Uterus (tissue), 2 donors: ENCODE results near the gene SOX10.

Source experiments
- CTCF ChIP-seq, 4 experiments: fragments of 200-600 bp in 2 of 4; fragments of 450-650 bp in 2 of 4; sonication (generic) in 2 of 4; IDR thresholded peaks; one replicate each; pipeline ENCODE4 v1.5.1; 2016 to 2019; ENCODE audit warnings: antibody characterized with exemption in 4 of 4, mild to moderate bottlenecking in 2 of 4, moderate library complexity in 1 of 4
- POLR2A ChIP-seq, 2 donors: fragments of 450-650 bp; IDR thresholded peaks; one replicate each; pipeline ENCODE4 v1.6.1; 2016; ENCODE audit warnings: antibody characterized with exemption in 2 of 2, mild to moderate bottlenecking in 1 of 2, moderate library complexity in 1 of 2

- no peak for TF ChIP-seq POLR2A (IDR thresholded peaks at IDR 0.05)
- TF ChIP-seq CTCF (IDR thresholded peaks at IDR 0.05) = no peak
Measured at GRCh38 chr22:37996515-37997246, 12.3 kb upstream of the SOX10 start.
